Upper lobe of left lung (tissue), 4 donors: ENCODE data around the gene TUBA3D.
"Not testable (repeated sequence)": the region's sequence is repeated elsewhere in the genome, so short reads cannot be mapped to it uniquely, and the experiment has no call there.

Experiments used
- POLR2A ChIP-seq, 4 donors: fragments of 450-650 bp; IDR thresholded peaks; one replicate each; pipeline ENCODE4 v1.5.1; 2016 to 2017; ENCODE audit warnings: antibody characterized with exemption in 4 of 4, mild to moderate bottlenecking in 2 of 4
- POLR2AphosphoS5 ChIP-seq, 2 donors: sonication (generic); formaldehyde crosslinking; IDR thresholded peaks; one replicate each; pipeline ENCODE4 v1.5.1; 2017; ENCODE audit warnings: antibody characterized with exemption in 2 of 2
- TF ChIP-seq, protein P1 (sequence below), 6 experiments: fragments of 450-650 bp in 4 of 6; fragments of 200-600 bp in 2 of 6; sonication (generic) in 2 of 6; IDR thresholded peaks; one replicate each; pipeline ENCODE4 v1.5.1; 2016 to 2019; ENCODE audit warnings: antibody characterized with exemption in 6 of 6

DNA sequence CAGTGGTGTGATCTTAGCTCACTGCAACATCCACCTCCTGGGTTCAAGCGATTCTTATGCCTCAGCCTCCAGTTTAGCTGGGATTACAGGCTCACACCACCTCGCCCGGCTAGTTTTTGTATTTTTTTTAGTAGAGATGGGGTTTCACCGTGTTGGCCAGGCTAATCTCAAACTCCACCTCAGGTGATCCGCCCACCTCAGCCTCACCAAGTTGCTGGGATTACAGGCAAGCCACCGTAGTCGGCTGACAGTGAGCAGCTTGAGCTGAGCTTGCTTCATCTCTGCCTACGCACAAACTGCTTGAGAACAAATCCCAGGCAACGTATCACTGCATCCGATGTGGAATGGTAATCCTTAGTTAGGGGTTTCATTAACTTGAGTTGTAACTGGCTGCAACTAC lies 8.2 kb upstream of the TUBA3D start:
- not testable (repeated sequence) for TF ChIP-seq POLR2A, POLR2AphosphoS5 (IDR thresholded peaks at IDR 0.05)
- TF ChIP-seq, protein P1, sequence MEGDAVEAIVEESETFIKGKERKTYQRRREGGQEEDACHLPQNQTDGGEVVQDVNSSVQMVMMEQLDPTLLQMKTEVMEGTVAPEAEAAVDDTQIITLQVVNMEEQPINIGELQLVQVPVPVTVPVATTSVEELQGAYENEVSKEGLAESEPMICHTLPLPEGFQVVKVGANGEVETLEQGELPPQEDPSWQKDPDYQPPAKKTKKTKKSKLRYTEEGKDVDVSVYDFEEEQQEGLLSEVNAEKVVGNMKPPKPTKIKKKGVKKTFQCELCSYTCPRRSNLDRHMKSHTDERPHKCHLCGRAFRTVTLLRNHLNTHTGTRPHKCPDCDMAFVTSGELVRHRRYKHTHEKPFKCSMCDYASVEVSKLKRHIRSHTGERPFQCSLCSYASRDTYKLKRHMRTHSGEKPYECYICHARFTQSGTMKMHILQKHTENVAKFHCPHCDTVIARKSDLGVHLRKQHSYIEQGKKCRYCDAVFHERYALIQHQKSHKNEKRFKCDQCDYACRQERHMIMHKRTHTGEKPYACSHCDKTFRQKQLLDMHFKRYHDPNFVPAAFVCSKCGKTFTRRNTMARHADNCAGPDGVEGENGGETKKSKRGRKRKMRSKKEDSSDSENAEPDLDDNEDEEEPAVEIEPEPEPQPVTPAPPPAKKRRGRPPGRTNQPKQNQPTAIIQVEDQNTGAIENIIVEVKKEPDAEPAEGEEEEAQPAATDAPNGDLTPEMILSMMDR (IDR thresholded peaks at IDR 0.05): not testable (repeated sequence)
